Fibroblast of lung (primary cell): ENCODE data around the gene CHKA. TPM values are rescaled to one million over a fixed set of nuclear protein-coding genes. Genes with fewer than 3 reads are reported as not detected.
"Not testable (repeated sequence)": the region's sequence is repeated elsewhere in the genome, so short reads cannot be mapped to it uniquely, and the experiment has no call there.

Source experiments
- DNase-seq, 2 donors: peaks; one replicate each; pipeline versions ENCODE4 v3.0.0 to v3.0.0-alpha.2; 2010; ENCODE audit warnings: low read depth in 2 of 2
- H2AFZ ChIP-seq: 2 replicates; pipeline ENCODE4 v1.5.1; 2012; ENCODE audit warnings: low read length, control low read depth, inconsistent platforms
- H3K27ac ChIP-seq: 2 replicates; pipeline ENCODE4 v1.5.1; 2011; ENCODE audit warnings: low read length, control low read depth; ENCODE audit not compliant: insufficient read depth
- H3K27me3 ChIP-seq: 2 replicates; pipeline ENCODE4 v1.5.1; 2011; ENCODE audit warnings: mild to moderate bottlenecking, low read length; ENCODE audit not compliant: control insufficient read depth, insufficient read depth
- H3K36me3 ChIP-seq: 2 replicates; pipeline ENCODE4 v1.5.1; 2011; ENCODE audit warnings: low read length; ENCODE audit not compliant: control insufficient read depth, insufficient read depth
- H3K4me1 ChIP-seq: 2 replicates; pipeline ENCODE4 v1.5.1; 2011; ENCODE audit warnings: low read length; ENCODE audit not compliant: control insufficient read depth, insufficient read depth; ENCODE audit errors: extremely low read depth
- H3K4me2 ChIP-seq: 2 replicates; pipeline ENCODE4 v1.5.1; 2011; ENCODE audit warnings: low read length, control low read depth; ENCODE audit not compliant: insufficient read depth; ENCODE audit errors: extremely low read depth
- H3K4me3 ChIP-seq, 4 experiments: fragments of 200-600 bp in 1 of 4; sonication (generic) in 1 of 4; replicated peaks in 1 of 4; 2 replicates each; pipeline ENCODE4 v1.5.1; 2011 to 2016; ENCODE audit warnings: low read length in 4 of 4, low read depth in 3 of 4, mild to moderate bottlenecking in 3 of 4, control low read depth in 2 of 4, inconsistent platforms in 1 of 4, mixed read lengths in 1 of 4; ENCODE audit not compliant: insufficient read depth in 1 of 4; ENCODE audit errors: control extremely low read depth in 1 of 4
- H3K79me2 ChIP-seq: 2 replicates; pipeline ENCODE4 v1.5.1; 2012; ENCODE audit warnings: mild to moderate bottlenecking, low read length, inconsistent platforms; ENCODE audit not compliant: control insufficient read depth, insufficient read depth
- H3K9ac ChIP-seq: 2 replicates; pipeline ENCODE4 v1.5.1; 2011; ENCODE audit warnings: mild to moderate bottlenecking, low read length, control low read depth; ENCODE audit not compliant: insufficient read depth
- H3K9me3 ChIP-seq: 2 replicates; pipeline ENCODE4 v1.5.1; 2012; ENCODE audit warnings: low read depth, low read length; ENCODE audit not compliant: control insufficient read depth, insufficient read depth
- H4K20me1 ChIP-seq: 2 replicates; pipeline ENCODE4 v1.5.1; 2011; ENCODE audit warnings: low read length; ENCODE audit not compliant: control insufficient read depth, insufficient read depth; ENCODE audit errors: extremely low read depth
- CTCF ChIP-seq, 2 donors: IDR thresholded peaks in 1 of 2; conservative IDR thresholded peaks in 1 of 2; 1 replicate in 1 of 2; 2 replicates in 1 of 2; pipeline ENCODE4 v1.5.1; 2011 to 2012; ENCODE audit warnings: low read length in 2 of 2, control low read depth in 1 of 2, inconsistent platforms in 1 of 2, low read depth in 1 of 2, mild to moderate bottlenecking in 1 of 2
- EZH2 ChIP-seq: IDR thresholded peaks from 2 replicates; pipeline ENCODE4 v1.5.1; 2012; ENCODE audit warnings: low read length, control low read depth, mild to moderate bottlenecking; ENCODE audit errors: missing control alignments
- polyA plus RNA-seq, 2 donors: library from polyadenylated mRNA; depleted of rRNA in 1 of 2; stranded (reverse) in 1 of 2; unstranded in 1 of 2; fragments of >200 nt; gene quantifications; 2 replicates each; pipeline ENCODE4 v1.2.1, GENCODE V29; 2011 to 2012; ENCODE audit warnings: missing spikeins in 1 of 2
- total RNA-seq: library from RNA; depleted of rRNA; stranded (reverse); fragments of >200 nt; gene quantifications from 2 replicates; pipeline ENCODE4 v1.2.1, GENCODE V29; 2014

CHKA gene
- total and polyA plus RNA-seq, 2 donors (not counting 1 experiment from before 2014, with no cell fraction given): 7.2 to 8.4 TPM

GRCh38 chr11:68099057-68099456, 22.1 kb downstream of the CHKA start:
- no peak overlapping the region for H3K4me2 ChIP-seq
- H2AFZ ChIP-seq: no peak overlapping the region
- H3K4me3 ChIP-seq: no peak overlapping the region
- no peak overlapping the region for H3K9ac ChIP-seq
- H3K27ac ChIP-seq: no peak overlapping the region
- no peaks in the 10 kb centered on the region for H3K4me1 ChIP-seq
- no peak for DNase-seq
- no peaks in the 10 kb centered on the region for H4K20me1 ChIP-seq
- TF ChIP-seq CTCF (conservative IDR thresholded peaks at IDR 0.05 in 1 of 2, IDR thresholded peaks at IDR 0.05 in 1 of 2; ENCODE audit: low read depth in 1 of 2, low read length in 2 of 2) (no peak), EZH2 (no peak)
- H3K79me2 ChIP-seq: no peaks in the 10 kb centered on the region
- H3K36me3 ChIP-seq: no peaks in the 10 kb centered on the region
- H3K9me3 ChIP-seq: no peaks in the 10 kb centered on the region
- H3K27me3 ChIP-seq: no peaks in the 10 kb centered on the region

- no peak overlapping the region for H3K4me3 ChIP-seq
- H2AFZ ChIP-seq: no peak overlapping the region
- no peaks in the 10 kb centered on the region for H3K4me1 ChIP-seq
- H3K27me3 ChIP-seq: no peaks in the 10 kb centered on the region
- H3K36me3 ChIP-seq: no peaks in the 10 kb centered on the region
- no peak overlapping the region for H3K4me2 ChIP-seq
- no peak overlapping the region for H3K9ac ChIP-seq
- no peaks in the 10 kb centered on the region for H3K79me2 ChIP-seq
- H3K9me3 ChIP-seq: no peaks in the 10 kb centered on the region
- no peaks in the 10 kb centered on the region for H4K20me1 ChIP-seq
- no peak overlapping the region for H3K27ac ChIP-seq
- TF ChIP-seq CTCF (conservative IDR thresholded peaks at IDR 0.05 in 1 of 2, IDR thresholded peaks at IDR 0.05 in 1 of 2; ENCODE audit: low read depth in 1 of 2, low read length in 2 of 2): no peak
- no peak for TF ChIP-seq EZH2
- no peak for DNase-seq
These were observed 24.2 kb downstream of the CHKA start for GRCh38 chr11:68096962-68097361.

- Histone ChIP-seq H3K4me1 (no peaks in the 10 kb centered on the region), H4K20me1 (no peaks in the 10 kb centered on the region), H3K36me3 (no peaks in the 10 kb centered on the region), H3K9me3 (no peaks in the 10 kb centered on the region), H3K27me3 (no peaks in the 10 kb centered on the region), H3K9ac (no peak overlapping the region), H2AFZ (no peak overlapping the region), H3K79me2 (no peaks in the 10 kb centered on the region), H3K27ac (no peak overlapping the region), H3K4me3 (no peak overlapping the region), H3K4me2 (no peak overlapping the region)
- TF ChIP-seq EZH2: no peak
- no peak for TF ChIP-seq CTCF (conservative IDR thresholded peaks at IDR 0.05 in 1 of 2, IDR thresholded peaks at IDR 0.05 in 1 of 2; ENCODE audit: low read depth in 1 of 2, low read length in 2 of 2)
- peak in 1 of 2 donors; percentile 3 for DNase-seq
These were observed 27.6 kb downstream of the CHKA start for GRCh38 chr11:68093565-68093964.

GRCh38 chr11:68092946-68093345, 28.2 kb downstream of the CHKA start:
- H3K36me3 ChIP-seq, H2AFZ ChIP-seq, H3K27ac ChIP-seq, H3K27me3 ChIP-seq, H4K20me1 ChIP-seq, H3K9ac ChIP-seq, H3K4me3 ChIP-seq, H3K9me3 ChIP-seq, H3K4me1 ChIP-seq, DNase-seq, H3K4me2 ChIP-seq, H3K79me2 ChIP-seq: not testable (repeated sequence)
